Right forelimb (tissue), 1 donor: Measurements from ENCODE around the gene CCND1.
"Not testable (repeated sequence)": the region's sequence is repeated elsewhere in the genome, so short reads cannot be mapped to it uniquely, and the experiment has no call there.

Experiments
- DNase-seq: peaks from one replicate; pipeline ENCODE4 v3.0.0-alpha.2; 2018

The CCND1 gene

GRCh38 chr11:69694781-69695180 is 53.8 kb downstream of the CCND1 start:
- no peak for DNase-seq

- no peak for DNase-seq
Observed at GRCh38 chr11:69695581-69695980, 54.6 kb downstream of the CCND1 start.

- DNase-seq: not testable (repeated sequence)
Observed at GRCh38 chr11:69695995-69696394, 55.0 kb downstream of the CCND1 start.

GRCh38 chr11:69696749-69697468 is 56.0 kb downstream of the CCND1 start:
- peak; percentile 37 for DNase-seq

GRCh38 chr11:69697469-69697843 is 56.5 kb downstream of the CCND1 start:
- no peak for DNase-seq

GRCh38 chr11:69697861-69698260 is 56.9 kb downstream of the CCND1 start:
- no peak for DNase-seq

- no peak for DNase-seq
Observed at GRCh38 chr11:69698362-69698761, 57.4 kb downstream of the CCND1 start.

GRCh38 chr11:69699213-69699612 is 58.3 kb downstream of the CCND1 start:
- DNase-seq: no peak

- DNase-seq: peak; percentile 83
Observed at GRCh38 chr11:69700278-69701140, 59.6 kb downstream of the CCND1 start.

- DNase-seq: no peak
Observed at GRCh38 chr11:69702239-69702691, 61.3 kb downstream of the CCND1 start.

- DNase-seq: no peak
Observed at GRCh38 chr11:69702769-69703452, 62.0 kb downstream of the CCND1 start.

- DNase-seq: no peak
Observed at GRCh38 chr11:69703453-69703767, 62.5 kb downstream of the CCND1 start.
